H1 (cell line): ENCODE measurements around the gene SPECC1. TPM values are rescaled to one million over a fixed set of nuclear protein-coding genes. Genes with fewer than 3 reads are reported as not detected.

Experiments used
- CHD2 ChIP-seq: IDR thresholded peaks from 2 replicates; pipeline ENCODE4 v1.6.1; 2012; ENCODE audit warnings: low read length, improper control_type of control experiment
- CREB1 ChIP-seq: IDR thresholded peaks from 2 replicates; pipeline ENCODE4 v1.6.1; 2012; ENCODE audit warnings: inconsistent platforms
- NANOG ChIP-seq: IDR thresholded peaks from 2 replicates; pipeline ENCODE4 v1.6.1; 2011; ENCODE audit warnings: low read length, low read depth, mild to moderate bottlenecking, inconsistent platforms; ENCODE audit not compliant: insufficient read depth, poor library complexity, severe bottlenecking
- POLR2A ChIP-seq, 2 experiments: IDR thresholded peaks; 1 replicate in 1 of 2; 2 replicates in 1 of 2; pipeline ENCODE4 v1.6.1; 2011; ENCODE audit warnings: low read depth in 2 of 2, low read length in 2 of 2, mild to moderate bottlenecking in 2 of 2; ENCODE audit errors: control extremely low read depth in 1 of 2
- POU5F1 ChIP-seq: IDR thresholded peaks from 2 replicates; pipeline ENCODE4 v1.6.1; 2011; ENCODE audit warnings: low read depth, mild to moderate bottlenecking, low read length, moderate library complexity
- RNF2 ChIP-seq: fragments of 200-900, 300-1000 bp; sonication (generic); IDR thresholded peaks from 2 replicates; pipeline ENCODE4 v1.7.1; 2016; ENCODE audit warnings: borderline replicate concordance, low read depth, mild to moderate bottlenecking, antibody characterized with exemption, low read length; ENCODE audit not compliant: poor library complexity, severe bottlenecking; ENCODE audit errors: missing control alignments
- polyA plus RNA-seq, 7 experiments: library from polyadenylated mRNA; depleted of rRNA in 3 of 7; stranded (reverse) in 5 of 7; unstranded in 2 of 7; fragments of >200 nt in 5 of 7; fragments of 200-250 nt in 2 of 7; gene quantifications; 1 replicate in 5 of 7; 2 replicates in 1 of 7; 4 replicates in 1 of 7; pipeline versions ENCODE4 v1.2.1 to v1.2.3, GENCODE V29; 2011 to 2013; ENCODE audit warnings: missing spikeins in 2 of 7, mixed read lengths in 2 of 7
- total RNA-seq: library from RNA; stranded (reverse); fragmentation: NEBNext Ultra II Directional; extraction: Animal tissue kit (Norgen Biotek cat#: 25700); gene quantifications from 2 replicates; pipeline ENCODE4 v1.2.1, GENCODE V29; 2021

Gene SPECC1
- total and polyA plus RNA-seq, 2 of the 8 experiments (the other 6 are each of a cell fraction or from before 2014, with no cell fraction given), result 35.8 to 87.9 TPM

GRCh38 chr17:20121359-20122253 lies 112.4 kb downstream of the SPECC1 start (continued):
- TF ChIP-seq POU5F1 (no peak), NANOG (no peak), RNF2 (no peak), POLR2A (IDR thresholded peaks at IDR 0.05; ENCODE audit: control extremely low read depth in 1 of 2, low read depth in 2 of 2, low read length in 2 of 2) (no peak), CHD2 (no peak), CREB1 (no peak)
